ENCODE results near the gene A2M.
A peak's percentile ranks its signal among the peaks of the same experiment; 100 is the strongest.

DNA sequence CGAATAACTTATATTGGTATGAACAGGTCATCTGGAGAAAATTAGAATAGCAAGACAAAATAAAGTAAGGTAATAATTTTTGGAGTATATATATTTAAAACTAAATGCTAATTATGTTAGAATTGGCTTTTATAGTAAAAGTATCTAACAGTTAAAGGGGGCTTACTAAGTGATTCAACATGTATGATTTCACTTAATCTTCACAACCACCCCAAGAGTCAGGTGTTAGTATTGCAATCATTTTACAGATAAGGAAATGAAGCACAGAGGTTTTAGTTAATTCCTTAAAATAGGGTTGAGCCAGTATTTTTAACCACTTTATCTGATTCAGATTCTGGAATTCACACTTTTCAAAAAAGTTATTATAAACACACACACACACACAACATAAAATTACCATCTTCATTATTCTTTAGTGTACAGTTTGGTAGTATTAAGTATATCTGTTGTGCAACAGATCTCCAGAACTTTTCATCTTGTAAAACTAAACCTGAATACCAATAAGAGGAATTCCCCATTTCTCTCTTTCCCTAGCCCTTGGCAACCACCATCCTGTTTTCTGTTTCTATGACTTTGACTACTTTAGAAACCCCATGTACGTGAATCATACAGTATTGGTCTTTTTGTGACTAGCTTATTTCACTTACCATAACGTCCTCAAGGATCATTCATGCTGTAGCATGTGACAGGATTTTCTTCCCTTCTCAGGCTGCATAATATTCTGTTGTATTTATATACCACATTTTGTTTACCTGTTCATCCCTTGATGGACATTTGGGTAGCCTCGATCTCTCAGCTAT lies 12.5 kb downstream of the A2M start:
- TF ChIP-seq, protein P1, sequence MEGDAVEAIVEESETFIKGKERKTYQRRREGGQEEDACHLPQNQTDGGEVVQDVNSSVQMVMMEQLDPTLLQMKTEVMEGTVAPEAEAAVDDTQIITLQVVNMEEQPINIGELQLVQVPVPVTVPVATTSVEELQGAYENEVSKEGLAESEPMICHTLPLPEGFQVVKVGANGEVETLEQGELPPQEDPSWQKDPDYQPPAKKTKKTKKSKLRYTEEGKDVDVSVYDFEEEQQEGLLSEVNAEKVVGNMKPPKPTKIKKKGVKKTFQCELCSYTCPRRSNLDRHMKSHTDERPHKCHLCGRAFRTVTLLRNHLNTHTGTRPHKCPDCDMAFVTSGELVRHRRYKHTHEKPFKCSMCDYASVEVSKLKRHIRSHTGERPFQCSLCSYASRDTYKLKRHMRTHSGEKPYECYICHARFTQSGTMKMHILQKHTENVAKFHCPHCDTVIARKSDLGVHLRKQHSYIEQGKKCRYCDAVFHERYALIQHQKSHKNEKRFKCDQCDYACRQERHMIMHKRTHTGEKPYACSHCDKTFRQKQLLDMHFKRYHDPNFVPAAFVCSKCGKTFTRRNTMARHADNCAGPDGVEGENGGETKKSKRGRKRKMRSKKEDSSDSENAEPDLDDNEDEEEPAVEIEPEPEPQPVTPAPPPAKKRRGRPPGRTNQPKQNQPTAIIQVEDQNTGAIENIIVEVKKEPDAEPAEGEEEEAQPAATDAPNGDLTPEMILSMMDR (IDR thresholded peaks at IDR 0.05; ENCODE audit: low read depth, low read length, missing input control): no peak
- TF ChIP-seq, protein P2, sequence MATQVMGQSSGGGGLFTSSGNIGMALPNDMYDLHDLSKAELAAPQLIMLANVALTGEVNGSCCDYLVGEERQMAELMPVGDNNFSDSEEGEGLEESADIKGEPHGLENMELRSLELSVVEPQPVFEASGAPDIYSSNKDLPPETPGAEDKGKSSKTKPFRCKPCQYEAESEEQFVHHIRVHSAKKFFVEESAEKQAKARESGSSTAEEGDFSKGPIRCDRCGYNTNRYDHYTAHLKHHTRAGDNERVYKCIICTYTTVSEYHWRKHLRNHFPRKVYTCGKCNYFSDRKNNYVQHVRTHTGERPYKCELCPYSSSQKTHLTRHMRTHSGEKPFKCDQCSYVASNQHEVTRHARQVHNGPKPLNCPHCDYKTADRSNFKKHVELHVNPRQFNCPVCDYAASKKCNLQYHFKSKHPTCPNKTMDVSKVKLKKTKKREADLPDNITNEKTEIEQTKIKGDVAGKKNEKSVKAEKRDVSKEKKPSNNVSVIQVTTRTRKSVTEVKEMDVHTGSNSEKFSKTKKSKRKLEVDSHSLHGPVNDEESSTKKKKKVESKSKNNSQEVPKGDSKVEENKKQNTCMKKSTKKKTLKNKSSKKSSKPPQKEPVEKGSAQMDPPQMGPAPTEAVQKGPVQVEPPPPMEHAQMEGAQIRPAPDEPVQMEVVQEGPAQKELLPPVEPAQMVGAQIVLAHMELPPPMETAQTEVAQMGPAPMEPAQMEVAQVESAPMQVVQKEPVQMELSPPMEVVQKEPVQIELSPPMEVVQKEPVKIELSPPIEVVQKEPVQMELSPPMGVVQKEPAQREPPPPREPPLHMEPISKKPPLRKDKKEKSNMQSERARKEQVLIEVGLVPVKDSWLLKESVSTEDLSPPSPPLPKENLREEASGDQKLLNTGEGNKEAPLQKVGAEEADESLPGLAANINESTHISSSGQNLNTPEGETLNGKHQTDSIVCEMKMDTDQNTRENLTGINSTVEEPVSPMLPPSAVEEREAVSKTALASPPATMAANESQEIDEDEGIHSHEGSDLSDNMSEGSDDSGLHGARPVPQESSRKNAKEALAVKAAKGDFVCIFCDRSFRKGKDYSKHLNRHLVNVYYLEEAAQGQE (IDR thresholded peaks at IDR 0.05): no peak
- TF ChIP-seq RAD21 (IDR thresholded peaks at IDR 0.05) (no peak), SP1 (IDR thresholded peaks at IDR 0.05) (no peak), TAF1 (conservative IDR thresholded peaks at IDR 0.05) (no peak), EGR1 (IDR thresholded peaks at IDR 0.05; ENCODE audit: low read depth in 2 of 2) (no peak), YY1 (IDR thresholded peaks at IDR 0.05) (no peak), HNF4A (conservative IDR thresholded peaks at IDR 0.05) (no peak), JUND (IDR thresholded peaks at IDR 0.05) (peak in 1 of 2 donors; percentile 50)
- TF ChIP-seq, protein P3, sequence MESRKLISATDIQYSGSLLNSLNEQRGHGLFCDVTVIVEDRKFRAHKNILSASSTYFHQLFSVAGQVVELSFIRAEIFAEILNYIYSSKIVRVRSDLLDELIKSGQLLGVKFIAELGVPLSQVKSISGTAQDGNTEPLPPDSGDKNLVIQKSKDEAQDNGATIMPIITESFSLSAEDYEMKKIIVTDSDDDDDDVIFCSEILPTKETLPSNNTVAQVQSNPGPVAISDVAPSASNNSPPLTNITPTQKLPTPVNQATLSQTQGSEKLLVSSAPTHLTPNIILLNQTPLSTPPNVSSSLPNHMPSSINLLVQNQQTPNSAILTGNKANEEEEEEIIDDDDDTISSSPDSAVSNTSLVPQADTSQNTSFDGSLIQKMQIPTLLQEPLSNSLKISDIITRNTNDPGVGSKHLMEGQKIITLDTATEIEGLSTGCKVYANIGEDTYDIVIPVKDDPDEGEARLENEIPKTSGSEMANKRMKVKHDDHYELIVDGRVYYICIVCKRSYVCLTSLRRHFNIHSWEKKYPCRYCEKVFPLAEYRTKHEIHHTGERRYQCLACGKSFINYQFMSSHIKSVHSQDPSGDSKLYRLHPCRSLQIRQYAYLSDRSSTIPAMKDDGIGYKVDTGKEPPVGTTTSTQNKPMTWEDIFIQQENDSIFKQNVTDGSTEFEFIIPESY (IDR thresholded peaks at IDR 0.05): no peak
- TF ChIP-seq, protein P4, sequence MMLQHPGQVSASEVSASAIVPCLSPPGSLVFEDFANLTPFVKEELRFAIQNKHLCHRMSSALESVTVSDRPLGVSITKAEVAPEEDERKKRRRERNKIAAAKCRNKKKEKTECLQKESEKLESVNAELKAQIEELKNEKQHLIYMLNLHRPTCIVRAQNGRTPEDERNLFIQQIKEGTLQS (IDR thresholded peaks at IDR 0.05): no peak

All from liver (tissue), 3 donors.